Skin of body (tissue), 2 donors: Measurements from ENCODE around the gene TRRAP. TPM values are rescaled to one million over a fixed set of nuclear protein-coding genes. Genes with fewer than 3 reads are reported as not detected.

Experiments used
- DNase-seq: peaks from one replicate; lab custom pipeline; 2025; lab: John Stamatoyannopoulos, UW
- total RNA-seq: library from RNA; depleted of rRNA; stranded (reverse); fragments of >200 nt; gene quantifications from one replicate; pipeline ENCODE4 v1.2.3, GENCODE V29; 2014

The TRRAP gene
- total RNA-seq, 1 donor from 2014 or later, result 26.4 TPM

GRCh38 chr7:98988641-98989040 lies 110.3 kb downstream of the TRRAP start:
- DNase-seq, result no peak

DNA sequence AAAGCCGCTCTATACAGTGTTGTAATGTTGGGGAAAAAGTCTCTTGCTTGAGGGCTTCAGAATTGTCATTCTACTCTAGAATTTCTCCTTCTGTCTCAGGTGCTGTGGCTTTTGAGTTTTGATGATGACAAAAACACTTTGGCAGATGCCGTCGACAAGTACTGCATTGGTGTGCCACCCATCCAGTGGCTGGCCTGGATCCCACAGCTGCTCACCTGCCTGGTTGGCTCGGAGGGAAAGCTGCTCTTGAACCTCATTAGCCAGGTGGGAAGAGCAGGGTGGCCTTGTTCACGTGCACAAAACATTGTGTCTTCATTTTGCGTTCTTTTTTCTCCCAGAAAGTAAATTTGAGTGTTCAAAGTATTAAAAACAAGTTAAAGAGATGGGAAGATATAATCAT lies 112.0 kb downstream of the TRRAP start:
- DNase-seq, result no peak

- no peak for DNase-seq
These were observed 112.8 kb downstream of the TRRAP start for GRCh38 chr7:98991141-98991540.

- DNase-seq, result no peak
These were observed 113.7 kb downstream of the TRRAP start for GRCh38 chr7:98992076-98992475.

GRCh38 chr7:98993024-98993897 lies 114.9 kb downstream of the TRRAP start:
- DNase-seq, result no peak

- no peak for DNase-seq
These were observed 116.0 kb downstream of the TRRAP start for GRCh38 chr7:98994046-98994944.

GRCh38 chr7:98995111-98995510 lies 116.8 kb downstream of the TRRAP start:
- DNase-seq, result no peak

GRCh38 chr7:98995523-98996149 lies 117.3 kb downstream of the TRRAP start:
- DNase-seq, result no peak

DNA sequence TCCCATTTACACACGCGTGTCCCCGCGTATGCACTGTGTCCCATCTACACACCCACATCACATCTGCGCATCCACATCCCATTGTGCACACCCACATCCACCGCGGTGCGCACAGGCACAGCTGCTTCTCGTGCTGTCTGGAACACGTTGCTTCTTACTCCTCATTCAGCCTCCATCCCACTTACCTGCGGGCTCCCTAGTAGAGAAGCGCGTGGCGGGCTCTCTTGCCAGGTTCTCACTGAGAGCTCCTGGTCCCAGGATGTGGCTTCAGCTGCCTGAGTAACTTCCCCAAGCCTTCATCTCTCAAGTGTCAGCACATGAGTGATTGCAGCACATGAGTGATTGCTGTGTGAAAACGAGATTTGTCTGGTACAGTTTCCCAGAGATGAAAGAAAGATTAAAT lies 117.8 kb downstream of the TRRAP start:
- no peak for DNase-seq

- no peak for DNase-seq
These were observed 119.5 kb downstream of the TRRAP start for GRCh38 chr7:98997846-98998245.

GRCh38 chr7:98998821-98999725 lies 120.7 kb downstream of the TRRAP start:
- peak; percentile 21 for DNase-seq

- no peak for DNase-seq
These were observed 122.0 kb downstream of the TRRAP start for GRCh38 chr7:99000196-99000903.

DNA sequence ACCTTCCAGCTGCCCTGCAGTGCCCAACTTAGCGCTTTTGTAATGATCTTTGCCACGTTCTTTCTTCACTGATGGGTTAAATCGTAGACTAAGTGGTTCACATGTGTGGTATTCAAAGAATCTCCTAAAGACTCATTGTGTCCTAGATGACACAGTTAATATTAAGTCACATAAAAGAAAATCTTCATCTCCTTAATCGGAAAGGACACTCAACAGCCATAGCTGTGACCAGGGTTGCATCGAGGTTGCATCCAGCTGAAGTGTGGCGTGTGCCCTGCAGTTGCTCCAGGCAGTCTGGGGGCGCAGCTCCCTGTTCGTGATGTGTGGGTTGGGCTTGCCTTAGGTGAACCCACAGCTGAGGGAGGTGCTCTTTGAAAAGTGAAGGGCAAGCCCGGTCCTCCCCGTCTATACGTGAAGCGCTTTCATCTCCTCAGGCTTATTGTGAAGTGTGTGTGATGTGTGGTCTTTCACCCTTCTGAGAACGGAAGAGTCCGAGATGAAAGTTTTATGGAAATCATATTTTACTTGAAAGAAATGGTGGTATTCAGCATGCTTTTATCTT lies 122.7 kb downstream of the TRRAP start:
- no peak for DNase-seq

DNA sequence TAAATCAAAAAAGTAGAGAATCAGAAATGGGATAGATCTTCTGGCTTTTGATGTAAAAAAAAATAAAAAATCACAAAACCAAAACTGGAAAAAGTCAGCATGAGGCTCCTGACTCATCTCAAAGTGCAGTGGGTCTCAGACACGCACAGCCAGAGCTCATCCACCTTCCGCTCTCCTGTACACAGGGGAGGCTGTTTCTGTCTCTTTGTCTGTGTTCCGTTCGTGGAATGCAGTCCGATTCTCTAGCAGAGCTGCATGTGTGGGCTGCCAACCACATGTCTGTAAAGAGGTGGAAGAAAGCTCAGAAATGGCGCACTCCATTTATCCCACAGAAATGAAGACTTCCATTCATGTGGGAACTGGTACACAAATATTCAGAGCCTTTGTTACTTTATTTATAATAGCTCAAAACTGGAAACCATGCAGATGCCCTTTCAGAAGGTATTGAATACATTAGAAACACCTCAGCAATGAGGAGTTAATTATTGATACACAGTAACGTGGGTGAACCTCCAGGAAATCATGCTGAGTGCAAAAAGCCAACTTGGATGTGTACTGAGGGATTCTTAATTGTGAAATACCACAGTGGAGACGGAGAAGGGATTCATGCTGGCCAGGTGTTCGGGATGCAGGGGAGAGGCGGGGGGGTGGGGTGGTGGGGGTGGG lies 123.3 kb downstream of the TRRAP start:
- DNase-seq, result no peak

DNA sequence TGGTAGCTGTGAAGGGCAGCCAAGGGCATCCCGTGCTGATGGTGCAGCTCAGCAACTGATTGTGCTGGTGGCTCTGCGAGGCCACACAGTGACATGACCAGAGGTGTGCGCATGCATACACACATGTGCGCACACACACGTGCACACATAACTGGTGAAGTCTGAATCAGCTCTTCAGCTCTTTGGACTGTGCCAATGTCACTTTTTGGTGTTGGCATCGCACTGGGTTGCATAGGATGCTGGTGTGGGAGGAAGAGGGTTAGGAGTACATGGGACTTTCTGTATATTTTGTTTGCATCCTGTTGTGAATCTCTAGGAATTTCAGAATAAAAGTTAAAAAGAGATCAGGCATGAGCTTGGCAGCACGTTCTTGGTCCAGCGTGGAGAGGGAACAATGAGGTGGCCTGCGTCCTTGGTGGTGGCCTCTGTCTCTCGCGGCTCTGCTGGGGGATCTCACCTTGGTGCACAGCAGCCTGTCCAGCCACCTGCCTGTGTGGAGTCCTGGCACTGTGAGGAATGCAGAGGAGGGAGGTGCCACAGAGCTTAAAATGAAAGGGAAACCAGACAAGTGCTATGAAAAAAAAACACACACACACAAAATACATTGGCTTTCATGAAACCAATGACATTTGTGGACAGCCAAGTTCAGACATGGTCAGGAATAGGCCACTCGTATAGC lies 124.0 kb downstream of the TRRAP start:
- no peak for DNase-seq

- no peak for DNase-seq
These were observed 124.5 kb downstream of the TRRAP start for GRCh38 chr7:99002827-99003212.

- no peak for DNase-seq
These were observed 125.1 kb downstream of the TRRAP start for GRCh38 chr7:99003419-99003818.

GRCh38 chr7:99004216-99004615 lies 125.9 kb downstream of the TRRAP start:
- DNase-seq, result no peak
